Measurements from ENCODE around the gene CEP72.

DNA sequence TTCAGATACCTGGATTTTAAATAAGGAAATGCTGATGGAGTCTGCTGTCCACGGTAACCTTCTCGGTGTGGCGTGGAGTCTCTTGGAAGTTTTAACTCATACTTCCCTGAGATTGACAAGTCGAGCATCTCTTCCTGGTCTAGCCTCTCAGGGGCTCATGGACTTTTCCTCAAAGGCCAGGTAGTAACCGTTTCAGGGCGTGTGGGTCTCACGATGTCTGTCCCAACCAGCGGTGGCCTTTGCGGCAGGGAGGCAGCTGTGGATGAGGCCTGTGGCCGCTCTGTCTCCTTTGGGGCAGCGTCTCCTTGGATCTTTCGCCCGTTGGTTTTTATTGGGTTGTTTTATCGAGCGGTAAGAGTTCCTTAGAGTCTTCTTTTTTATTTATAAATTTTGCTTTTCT, 32.8 kb downstream of the CEP72 start:
- TF ChIP-seq, protein P1, sequence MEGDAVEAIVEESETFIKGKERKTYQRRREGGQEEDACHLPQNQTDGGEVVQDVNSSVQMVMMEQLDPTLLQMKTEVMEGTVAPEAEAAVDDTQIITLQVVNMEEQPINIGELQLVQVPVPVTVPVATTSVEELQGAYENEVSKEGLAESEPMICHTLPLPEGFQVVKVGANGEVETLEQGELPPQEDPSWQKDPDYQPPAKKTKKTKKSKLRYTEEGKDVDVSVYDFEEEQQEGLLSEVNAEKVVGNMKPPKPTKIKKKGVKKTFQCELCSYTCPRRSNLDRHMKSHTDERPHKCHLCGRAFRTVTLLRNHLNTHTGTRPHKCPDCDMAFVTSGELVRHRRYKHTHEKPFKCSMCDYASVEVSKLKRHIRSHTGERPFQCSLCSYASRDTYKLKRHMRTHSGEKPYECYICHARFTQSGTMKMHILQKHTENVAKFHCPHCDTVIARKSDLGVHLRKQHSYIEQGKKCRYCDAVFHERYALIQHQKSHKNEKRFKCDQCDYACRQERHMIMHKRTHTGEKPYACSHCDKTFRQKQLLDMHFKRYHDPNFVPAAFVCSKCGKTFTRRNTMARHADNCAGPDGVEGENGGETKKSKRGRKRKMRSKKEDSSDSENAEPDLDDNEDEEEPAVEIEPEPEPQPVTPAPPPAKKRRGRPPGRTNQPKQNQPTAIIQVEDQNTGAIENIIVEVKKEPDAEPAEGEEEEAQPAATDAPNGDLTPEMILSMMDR (IDR thresholded peaks at IDR 0.05) = no peak
- TF ChIP-seq POLR2AphosphoS5 (IDR thresholded peaks at IDR 0.05; ENCODE audit: low read depth, low read length) (no peak), SIN3A (IDR thresholded peaks at IDR 0.05; ENCODE audit: borderline replicate concordance, insufficient read depth, low read depth, low read length) (no peak), TCF7L2 (IDR thresholded peaks at IDR 0.05; ENCODE audit: low read depth, low read length) (no peak)
- TF ChIP-seq, protein P2, sequence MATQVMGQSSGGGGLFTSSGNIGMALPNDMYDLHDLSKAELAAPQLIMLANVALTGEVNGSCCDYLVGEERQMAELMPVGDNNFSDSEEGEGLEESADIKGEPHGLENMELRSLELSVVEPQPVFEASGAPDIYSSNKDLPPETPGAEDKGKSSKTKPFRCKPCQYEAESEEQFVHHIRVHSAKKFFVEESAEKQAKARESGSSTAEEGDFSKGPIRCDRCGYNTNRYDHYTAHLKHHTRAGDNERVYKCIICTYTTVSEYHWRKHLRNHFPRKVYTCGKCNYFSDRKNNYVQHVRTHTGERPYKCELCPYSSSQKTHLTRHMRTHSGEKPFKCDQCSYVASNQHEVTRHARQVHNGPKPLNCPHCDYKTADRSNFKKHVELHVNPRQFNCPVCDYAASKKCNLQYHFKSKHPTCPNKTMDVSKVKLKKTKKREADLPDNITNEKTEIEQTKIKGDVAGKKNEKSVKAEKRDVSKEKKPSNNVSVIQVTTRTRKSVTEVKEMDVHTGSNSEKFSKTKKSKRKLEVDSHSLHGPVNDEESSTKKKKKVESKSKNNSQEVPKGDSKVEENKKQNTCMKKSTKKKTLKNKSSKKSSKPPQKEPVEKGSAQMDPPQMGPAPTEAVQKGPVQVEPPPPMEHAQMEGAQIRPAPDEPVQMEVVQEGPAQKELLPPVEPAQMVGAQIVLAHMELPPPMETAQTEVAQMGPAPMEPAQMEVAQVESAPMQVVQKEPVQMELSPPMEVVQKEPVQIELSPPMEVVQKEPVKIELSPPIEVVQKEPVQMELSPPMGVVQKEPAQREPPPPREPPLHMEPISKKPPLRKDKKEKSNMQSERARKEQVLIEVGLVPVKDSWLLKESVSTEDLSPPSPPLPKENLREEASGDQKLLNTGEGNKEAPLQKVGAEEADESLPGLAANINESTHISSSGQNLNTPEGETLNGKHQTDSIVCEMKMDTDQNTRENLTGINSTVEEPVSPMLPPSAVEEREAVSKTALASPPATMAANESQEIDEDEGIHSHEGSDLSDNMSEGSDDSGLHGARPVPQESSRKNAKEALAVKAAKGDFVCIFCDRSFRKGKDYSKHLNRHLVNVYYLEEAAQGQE (IDR thresholded peaks at IDR 0.05; ENCODE audit: insufficient read depth in 1 of 2, low read depth in 2 of 2, low read length in 1 of 2) = no peak
